Effector memory CD4-positive, alpha-beta T cell (primary cell): Measurements from ENCODE around the gene PLEKHM3.

Source experiments
- DNase-seq, 3 donors: peaks; one replicate each; pipeline ENCODE4 v3.0.0-alpha.2; 2020
- H3K27ac ChIP-seq: 2 replicates; pipeline ENCODE4 v1.7.0; 2013; ENCODE audit warnings: mild to moderate bottlenecking, low read length, moderate library complexity; ENCODE audit not compliant: insufficient read depth, poor library complexity, severe bottlenecking
- H3K27me3 ChIP-seq: replicated peaks from 2 replicates; pipeline ENCODE4 v1.7.0; 2013; ENCODE audit warnings: mild to moderate bottlenecking, low read length; ENCODE audit not compliant: insufficient read depth, control insufficient read depth, poor library complexity, severe bottlenecking
- H3K36me3 ChIP-seq: 2 replicates; pipeline ENCODE4 v1.7.0; 2013; ENCODE audit warnings: mild to moderate bottlenecking, low read length, moderate library complexity; ENCODE audit not compliant: control insufficient read depth, insufficient read depth
- H3K4me1 ChIP-seq: 2 replicates; pipeline ENCODE4 v1.7.0; 2013; ENCODE audit warnings: low read length, mild to moderate bottlenecking; ENCODE audit not compliant: control insufficient read depth, insufficient read depth, poor library complexity, severe bottlenecking
- H3K4me3 ChIP-seq: 2 replicates; pipeline ENCODE4 v1.7.0; 2013; ENCODE audit warnings: low read length, low read depth, mild to moderate bottlenecking; ENCODE audit not compliant: insufficient read depth, poor library complexity, severe bottlenecking
- H3K9me3 ChIP-seq: 2 replicates; pipeline ENCODE4 v1.7.0; 2013; ENCODE audit warnings: mild to moderate bottlenecking, low read length, moderate library complexity; ENCODE audit not compliant: control insufficient read depth

Gene PLEKHM3

GRCh38 chr2:207835805-207836204 is 189.5 kb downstream of the PLEKHM3 start:
- H3K4me1 ChIP-seq = no peaks in the 10 kb centered on the region
- H3K4me3 ChIP-seq = no peak overlapping the region

GRCh38 chr2:207833251-207833751 is 192.0 kb downstream of the PLEKHM3 start:
- no peak overlapping the region for H3K27ac ChIP-seq
- no peak for DNase-seq

More at GRCh38 chr2:207835805-207836204, 189.5 kb downstream of the PLEKHM3 start:
- Histone ChIP-seq H3K9me3 (no peaks in the 10 kb centered on the region), H3K27ac (no peak overlapping the region), H3K27me3 (no peaks in the 10 kb centered on the region), H3K36me3 (no peaks in the 10 kb centered on the region)
- DNase-seq = no peak

GRCh38 chr2:207831584-207832248 is 193.6 kb downstream of the PLEKHM3 start:
- H3K4me3 ChIP-seq = no peak overlapping the region
- H3K4me1 ChIP-seq = no peaks in the 10 kb centered on the region
- no peak overlapping the region for H3K27ac ChIP-seq
- H3K36me3 ChIP-seq = peaks cover 7% of the 10 kb centered on the region
- DNase-seq = no peak
- no peaks in the 10 kb centered on the region for H3K27me3 ChIP-seq
- no peaks in the 10 kb centered on the region for H3K9me3 ChIP-seq

More at GRCh38 chr2:207833251-207833751, 192.0 kb downstream of the PLEKHM3 start:
- H3K36me3 ChIP-seq = no peaks in the 10 kb centered on the region
- H3K4me3 ChIP-seq = no peak overlapping the region
- no peaks in the 10 kb centered on the region for H3K9me3 ChIP-seq
- H3K4me1 ChIP-seq = no peaks in the 10 kb centered on the region
- H3K27me3 ChIP-seq = no peaks in the 10 kb centered on the region

GRCh38 chr2:207830778-207831438 is 194.4 kb downstream of the PLEKHM3 start:
- no peak for DNase-seq
- no peak overlapping the region for H3K27ac ChIP-seq
- no peak overlapping the region for H3K4me3 ChIP-seq
- H3K9me3 ChIP-seq = no peaks in the 10 kb centered on the region
- no peaks in the 10 kb centered on the region for H3K27me3 ChIP-seq
- peaks cover 7% of the 10 kb centered on the region for H3K36me3 ChIP-seq
- H3K4me1 ChIP-seq = no peaks in the 10 kb centered on the region

- no peak overlapping the region for H3K4me3 ChIP-seq
- H3K9me3 ChIP-seq = no peaks in the 10 kb centered on the region
- H3K36me3 ChIP-seq = peaks cover 7% of the 10 kb centered on the region
- no peak overlapping the region for H3K27ac ChIP-seq
- no peak for DNase-seq
- no peaks in the 10 kb centered on the region for H3K27me3 ChIP-seq
- H3K4me1 ChIP-seq = no peaks in the 10 kb centered on the region
Observed at GRCh38 chr2:207828361-207829057, 196.8 kb downstream of the PLEKHM3 start.

GRCh38 chr2:207825978-207826377 is 199.3 kb downstream of the PLEKHM3 start:
- Histone ChIP-seq H3K27ac (no peak overlapping the region), H3K9me3 (no peaks in the 10 kb centered on the region), H3K4me3 (no peak overlapping the region), H3K36me3 (peaks cover 7% of the 10 kb centered on the region), H3K27me3 (no peaks in the 10 kb centered on the region), H3K4me1 (no peaks in the 10 kb centered on the region)
- no peak for DNase-seq

- no peaks in the 10 kb centered on the region for H3K27me3 ChIP-seq
- peaks cover 7% of the 10 kb centered on the region for H3K36me3 ChIP-seq
- no peak overlapping the region for H3K27ac ChIP-seq
- DNase-seq = no peak
- H3K9me3 ChIP-seq = no peaks in the 10 kb centered on the region
- no peaks in the 10 kb centered on the region for H3K4me1 ChIP-seq
- H3K4me3 ChIP-seq = no peak overlapping the region
Observed at GRCh38 chr2:207825045-207825954, 200.0 kb downstream of the PLEKHM3 start.

GRCh38 chr2:207823865-207824264 is 201.5 kb downstream of the PLEKHM3 start:
- H3K36me3 ChIP-seq = peaks cover 7% of the 10 kb centered on the region
- no peaks in the 10 kb centered on the region for H3K9me3 ChIP-seq
- no peaks in the 10 kb centered on the region for H3K4me1 ChIP-seq
- H3K27me3 ChIP-seq = no peaks in the 10 kb centered on the region
- no peak overlapping the region for H3K4me3 ChIP-seq
- H3K27ac ChIP-seq = no peak overlapping the region
- no peak for DNase-seq

GRCh38 chr2:207819839-207820784 is 205.2 kb downstream of the PLEKHM3 start:
- Histone ChIP-seq H3K27ac (no peak overlapping the region), H3K9me3 (no peaks in the 10 kb centered on the region), H3K4me1 (no peaks in the 10 kb centered on the region), H3K4me3 (no peak overlapping the region), H3K27me3 (no peaks in the 10 kb centered on the region), H3K36me3 (no peaks in the 10 kb centered on the region)
- no peak for DNase-seq
